HepG2 (cell line): ENCODE measurements around the gene TPP2. TPM values are rescaled to one million over a fixed set of nuclear protein-coding genes. Genes with fewer than 3 reads are reported as not detected.

Experiments used
- CCDC6 ChIP-seq: sonication (generic); formaldehyde crosslinking; IDR thresholded peaks from 2 replicates; pipeline ENCODE4 v1.8.1; 2022; ENCODE audit warnings: mild to moderate bottlenecking, missing genetic modification reagents, moderate library complexity
- CREB1 ChIP-seq, 2 experiments: fragments of 450-650 bp in 1 of 2; IDR thresholded peaks; 2 replicates each; pipeline ENCODE4 v1.6.1; 2016 to 2017; ENCODE audit warnings: control low read depth in 1 of 2, mild to moderate bottlenecking in 1 of 2, missing compliant biosample characterization in 1 of 2, missing genetic modification characterization in 1 of 2
- SP1 ChIP-seq, 2 experiments: fragments of 450-650 bp in 1 of 2; sonication (generic) in 1 of 2; formaldehyde crosslinking in 1 of 2; IDR thresholded peaks; 2 replicates each; pipeline versions ENCODE4 v1.4.0 to v1.6.1; 2016 to 2020; ENCODE audit warnings: missing genetic modification reagents in 1 of 2
- SSRP1 ChIP-seq: IDR thresholded peaks from 2 replicates; pipeline ENCODE4 v1.6.1; 2016; ENCODE audit warnings: control low read depth
- STAG1 ChIP-seq: sonication (generic); formaldehyde crosslinking; IDR thresholded peaks from 2 replicates; pipeline ENCODE4 v1.4.0; 2020; ENCODE audit warnings: missing genetic modification reagents
- ZNF589 ChIP-seq: sonication (generic); formaldehyde crosslinking; conservative IDR thresholded peaks from 2 replicates; pipeline ENCODE4 v1.8.0; 2022; ENCODE audit warnings: mild to moderate bottlenecking, moderate library complexity, missing genetic modification reagents
- ZNF709 ChIP-seq: sonication (generic); formaldehyde crosslinking; IDR thresholded peaks from 2 replicates; pipeline ENCODE4 v1.5.0; 2020; ENCODE audit warnings: mild to moderate bottlenecking, missing genetic modification reagents
- polyA plus RNA-seq, 8 experiments: library from polyadenylated mRNA; depleted of rRNA in 3 of 8; stranded (reverse) in 7 of 8; unstranded in 1 of 8; fragments of >200 nt; fragmentation: Illumina TruSeq in 4 of 8; extraction: Trizol in 4 of 8; gene quantifications; 2 replicates each; pipeline versions ENCODE4 v1.2.1 to v1.2.3, GENCODE V29; 2011 to 2016; ENCODE audit warnings: low read depth in 4 of 8, missing spikeins in 1 of 8, mixed read lengths in 1 of 8; ENCODE audit not compliant: insufficient read depth in 1 of 8
- total RNA-seq, 5 experiments: library from RNA; depleted of rRNA; stranded (reverse); fragments of >200 nt; fragmentation: Illumina TruSeq; extraction: Trizol; gene quantifications; 2 replicates each; pipeline ENCODE4 v1.2.3, GENCODE V29; 2016; ENCODE audit warnings: low read depth in 1 of 5
- TF ChIP-seq, protein P1 (sequence below): IDR thresholded peaks from 2 replicates; pipeline ENCODE4 v1.6.1; 2016; ENCODE audit warnings: low read depth, control low read depth
- TF ChIP-seq, protein P2 (sequence below): sonication (generic); formaldehyde crosslinking; IDR thresholded peaks from 2 replicates; pipeline ENCODE4 v1.4.0; 2020; ENCODE audit warnings: missing genetic modification reagents, mild to moderate bottlenecking, borderline replicate concordance
- TF ChIP-seq, protein P3 (sequence below): sonication (generic); formaldehyde crosslinking; IDR thresholded peaks from 2 replicates; pipeline ENCODE4 v1.5.1; 2020; ENCODE audit warnings: mild to moderate bottlenecking, missing genetic modification reagents, borderline replicate concordance

The TPP2 gene
- total and polyA plus RNA-seq, 2 of the 13 experiments (the other 11 are each of a cell fraction or from before 2014, with no cell fraction given), result 16.4 to 52.1 TPM

DNA sequence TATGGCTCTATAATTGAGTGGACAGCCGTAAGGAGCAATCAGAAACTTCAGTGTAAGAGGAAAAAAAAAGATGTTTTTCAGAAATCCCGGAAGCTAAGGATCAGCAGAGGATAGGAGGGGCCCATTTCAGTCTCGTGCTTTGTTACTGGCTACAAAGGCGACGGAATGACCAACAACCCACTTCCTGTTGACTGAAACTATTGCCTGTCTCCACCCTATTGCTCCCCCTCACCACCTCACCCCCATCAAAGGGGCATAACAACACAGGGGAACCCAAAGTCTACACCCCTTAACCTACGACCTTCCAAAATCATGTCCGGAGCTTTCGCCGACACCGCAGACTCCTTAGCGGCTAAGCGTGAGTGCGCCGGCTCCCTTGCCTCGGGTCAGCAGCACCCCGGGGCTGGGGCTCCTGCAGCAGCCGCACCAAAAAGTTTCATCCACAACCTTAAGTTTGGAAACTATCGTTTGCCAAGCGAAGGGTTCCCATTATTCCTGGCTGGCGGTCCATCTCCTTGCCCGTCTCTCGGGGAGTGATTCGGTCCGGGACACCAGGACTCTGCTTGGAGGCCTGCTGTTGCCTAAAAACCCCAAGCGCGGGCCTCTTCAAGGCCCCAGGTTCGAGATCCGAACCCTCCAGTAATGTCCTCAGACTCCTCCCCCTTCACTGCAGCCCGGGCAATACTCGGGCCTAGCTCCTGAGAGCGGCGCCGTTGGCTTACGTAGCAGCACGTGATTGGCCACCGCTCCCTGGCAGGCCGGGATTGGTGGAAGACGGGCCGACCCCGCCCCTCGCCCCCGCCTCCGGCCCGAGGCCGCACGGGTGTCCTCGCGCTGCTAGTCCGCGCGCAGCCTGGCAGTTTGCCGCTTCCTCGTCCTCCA lies at the start of gene TPP2 (continued):
- TF ChIP-seq, protein P1, sequence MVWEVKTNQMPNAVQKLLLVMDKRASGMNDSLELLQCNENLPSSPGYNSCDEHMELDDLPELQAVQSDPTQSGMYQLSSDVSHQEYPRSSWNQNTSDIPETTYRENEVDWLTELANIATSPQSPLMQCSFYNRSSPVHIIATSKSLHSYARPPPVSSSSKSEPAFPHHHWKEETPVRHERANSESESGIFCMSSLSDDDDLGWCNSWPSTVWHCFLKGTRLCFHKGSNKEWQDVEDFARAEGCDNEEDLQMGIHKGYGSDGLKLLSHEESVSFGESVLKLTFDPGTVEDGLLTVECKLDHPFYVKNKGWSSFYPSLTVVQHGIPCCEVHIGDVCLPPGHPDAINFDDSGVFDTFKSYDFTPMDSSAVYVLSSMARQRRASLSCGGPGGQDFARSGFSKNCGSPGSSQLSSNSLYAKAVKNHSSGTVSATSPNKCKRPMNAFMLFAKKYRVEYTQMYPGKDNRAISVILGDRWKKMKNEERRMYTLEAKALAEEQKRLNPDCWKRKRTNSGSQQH, result peak; percentile 84
- TF ChIP-seq CREB1 (IDR thresholded peaks at IDR 0.05), result peak; percentile 95
- peak; percentile 97 for TF ChIP-seq CREB1 (CRISPR knock-in tag; IDR thresholded peaks at IDR 0.05)
- TF ChIP-seq, protein P2, sequence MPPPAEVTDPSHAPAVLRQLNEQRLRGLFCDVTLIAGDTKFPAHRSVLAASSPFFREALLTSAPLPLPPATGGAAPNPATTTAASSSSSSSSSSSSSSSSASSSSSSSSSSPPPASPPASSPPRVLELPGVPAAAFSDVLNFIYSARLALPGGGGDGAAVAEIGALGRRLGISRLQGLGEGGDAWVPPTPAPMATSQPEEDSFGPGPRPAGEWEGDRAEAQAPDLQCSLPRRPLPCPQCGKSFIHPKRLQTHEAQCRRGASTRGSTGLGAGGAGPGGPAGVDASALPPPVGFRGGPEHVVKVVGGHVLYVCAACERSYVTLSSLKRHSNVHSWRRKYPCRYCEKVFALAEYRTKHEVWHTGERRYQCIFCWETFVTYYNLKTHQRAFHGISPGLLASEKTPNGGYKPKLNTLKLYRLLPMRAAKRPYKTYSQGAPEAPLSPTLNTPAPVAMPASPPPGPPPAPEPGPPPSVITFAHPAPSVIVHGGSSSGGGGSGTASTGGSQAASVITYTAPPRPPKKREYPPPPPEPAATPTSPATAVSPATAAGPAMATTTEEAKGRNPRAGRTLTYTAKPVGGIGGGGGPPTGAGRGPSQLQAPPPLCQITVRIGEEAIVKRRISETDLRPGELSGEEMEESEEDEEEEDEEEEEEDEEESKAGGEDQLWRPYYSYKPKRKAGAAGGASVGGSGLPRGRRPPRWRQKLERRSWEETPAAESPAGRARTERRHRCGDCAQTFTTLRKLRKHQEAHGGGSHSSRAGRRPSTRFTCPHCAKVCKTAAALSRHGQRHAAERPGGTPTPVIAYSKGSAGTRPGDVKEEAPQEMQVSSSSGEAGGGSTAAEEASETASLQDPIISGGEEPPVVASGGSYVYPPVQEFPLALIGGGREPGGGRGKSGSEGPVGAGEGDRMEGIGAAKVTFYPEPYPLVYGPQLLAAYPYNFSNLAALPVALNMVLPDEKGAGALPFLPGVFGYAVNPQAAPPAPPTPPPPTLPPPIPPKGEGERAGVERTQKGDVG (CRISPR knock-in tag), result 0 out of 2 replicates have a peak, but pooled peaks have one; percentile 34
- no peak for TF ChIP-seq SP1 (IDR thresholded peaks at IDR 0.05)
- peak; percentile 85 for TF ChIP-seq SP1 (CRISPR knock-in tag; IDR thresholded peaks at IDR 0.05)
- TF ChIP-seq SSRP1 (CRISPR knock-in tag), result 0 out of 2 replicates have a peak, but pooled peaks have one; percentile 31
- no peak for TF ChIP-seq STAG1
- TF ChIP-seq CCDC6 (CRISPR knock-in tag), result 0 out of 2 replicates have a peak, but pooled peaks have one; percentile 20
- TF ChIP-seq ZNF709 (CRISPR knock-in tag), result peak; percentile 86; the same call in 1 of the 2 replicates
- TF ChIP-seq ZNF589 (CRISPR knock-in tag), result peak; percentile 55; the same call in 1 of the 2 replicates
- TF ChIP-seq, protein P3, sequence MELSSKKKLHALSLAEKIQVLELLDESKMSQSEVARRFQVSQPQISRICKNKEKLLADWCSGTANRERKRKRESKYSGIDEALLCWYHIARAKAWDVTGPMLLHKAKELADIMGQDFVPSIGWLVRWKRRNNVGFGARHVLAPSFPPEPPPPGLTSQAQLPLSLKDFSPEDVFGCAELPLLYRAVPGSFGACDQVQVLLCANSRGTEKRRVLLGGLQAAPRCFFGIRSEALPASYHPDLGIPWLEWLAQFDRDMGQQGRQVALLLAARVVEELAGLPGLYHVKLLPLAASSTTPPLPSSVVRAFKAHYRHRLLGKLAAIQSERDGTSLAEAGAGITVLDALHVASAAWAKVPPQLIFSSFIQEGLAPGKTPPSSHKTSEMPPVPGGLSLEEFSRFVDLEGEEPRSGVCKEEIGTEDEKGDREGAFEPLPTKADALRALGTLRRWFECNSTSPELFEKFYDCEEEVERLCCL, result peak; percentile 69; the same call in 1 of the 2 replicates
